CD4-positive, alpha-beta T cell treated with Interferon gamma for 1 hour (primary cell): ENCODE measurements around the gene CTNNA2.

Experiments
- DNase-seq: peaks from one replicate; pipeline ENCODE4 v3.0.0-alpha.2; 2020

CTNNA2 gene

DNA sequence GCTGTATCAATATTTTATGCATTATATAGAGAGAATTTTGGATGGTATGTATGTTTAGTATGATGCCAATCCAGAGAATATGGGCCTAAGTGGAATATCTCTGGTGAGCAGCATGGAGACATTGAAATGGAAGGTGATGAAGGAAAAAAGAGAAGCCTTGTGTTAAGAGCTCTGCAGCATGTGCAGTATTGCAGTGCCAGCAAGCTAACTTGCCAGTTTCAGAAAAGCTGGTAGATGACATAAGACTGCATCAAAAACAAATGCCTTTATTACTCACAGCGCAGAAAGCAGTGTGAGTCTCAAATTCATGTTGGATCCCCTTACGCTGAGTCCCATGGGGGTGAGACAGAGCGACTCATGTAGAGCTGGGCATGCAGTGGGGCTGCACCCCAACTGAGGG is 280.2 kb downstream of the CTNNA2 start:
- DNase-seq: no peak

DNA sequence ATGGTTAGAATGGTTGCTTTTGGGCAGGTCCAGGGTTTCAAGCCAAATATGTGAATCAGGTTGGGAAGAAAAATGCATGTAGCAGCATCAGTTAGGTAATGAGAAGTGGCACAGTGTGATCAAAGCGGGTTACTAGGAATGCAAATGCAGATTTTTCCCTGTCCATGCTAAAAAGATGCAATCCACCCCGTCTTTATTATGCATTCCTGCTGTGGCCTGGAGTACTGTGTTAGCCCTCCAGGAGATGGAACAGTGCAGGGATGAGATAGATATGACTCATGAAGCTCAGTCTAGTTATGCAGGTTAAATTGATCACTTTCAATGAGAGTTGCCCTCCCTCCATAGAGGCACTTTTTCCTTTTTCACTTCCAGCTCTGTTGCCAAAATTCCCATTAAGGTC is 283.8 kb downstream of the CTNNA2 start:
- no peak for DNase-seq

DNA sequence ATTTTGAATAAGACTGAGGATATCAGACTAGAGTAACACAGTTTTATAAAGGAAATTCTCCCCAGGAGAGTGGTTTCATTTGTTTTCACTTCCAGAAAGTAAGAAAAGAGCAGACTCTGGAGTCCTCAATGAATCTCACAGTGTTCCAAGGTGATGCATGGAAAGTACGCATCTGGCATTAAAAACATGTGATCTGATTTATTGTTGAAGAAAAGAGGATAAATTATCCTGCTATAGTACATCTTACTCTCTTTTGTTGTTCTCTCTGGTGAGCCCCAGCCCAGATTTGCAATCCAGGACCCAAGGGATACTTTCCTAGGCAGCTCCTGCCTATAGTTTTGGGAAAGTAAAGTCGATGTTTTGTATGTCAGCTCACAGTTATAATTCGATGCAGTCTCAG is 285.9 kb downstream of the CTNNA2 start:
- DNase-seq: no peak

DNA sequence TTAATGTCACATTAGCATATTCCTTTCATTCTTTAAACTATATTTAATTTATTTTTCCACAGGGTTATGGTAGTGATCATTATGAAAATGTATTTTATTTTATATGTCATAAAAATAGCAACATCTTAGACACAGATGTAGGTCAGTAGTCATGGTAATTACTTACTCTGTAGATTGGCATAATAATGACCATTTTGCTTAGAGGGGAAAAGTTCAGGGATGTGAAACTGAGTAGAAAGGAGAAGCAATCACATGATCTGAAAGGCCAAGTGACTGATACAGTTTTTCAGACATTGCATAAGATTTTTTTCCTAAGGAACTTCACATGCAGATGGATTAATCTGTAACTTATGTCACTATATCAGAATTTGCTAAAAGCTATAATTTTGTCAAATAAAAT is 286.9 kb downstream of the CTNNA2 start:
- no peak for DNase-seq

DNA sequence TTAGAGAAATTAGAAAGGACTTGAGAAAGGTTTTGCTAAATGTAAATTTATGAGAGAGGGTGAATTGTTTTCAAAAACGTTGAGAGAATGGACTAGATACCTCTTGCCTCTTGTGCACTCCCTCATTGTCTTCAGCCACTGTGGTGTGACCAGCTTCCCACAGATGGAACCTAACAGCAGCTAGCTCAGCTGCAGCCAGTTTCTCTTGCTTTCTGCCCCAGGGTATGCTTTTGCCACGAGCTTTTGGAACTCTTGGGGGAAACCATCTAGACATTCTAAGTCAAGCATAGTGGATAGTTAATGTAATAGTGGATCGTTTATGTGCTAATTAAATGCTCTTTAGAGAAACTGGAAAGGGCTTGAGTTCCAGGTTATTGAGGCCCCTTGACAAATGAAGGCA is 288.2 kb downstream of the CTNNA2 start:
- DNase-seq: no peak

DNA sequence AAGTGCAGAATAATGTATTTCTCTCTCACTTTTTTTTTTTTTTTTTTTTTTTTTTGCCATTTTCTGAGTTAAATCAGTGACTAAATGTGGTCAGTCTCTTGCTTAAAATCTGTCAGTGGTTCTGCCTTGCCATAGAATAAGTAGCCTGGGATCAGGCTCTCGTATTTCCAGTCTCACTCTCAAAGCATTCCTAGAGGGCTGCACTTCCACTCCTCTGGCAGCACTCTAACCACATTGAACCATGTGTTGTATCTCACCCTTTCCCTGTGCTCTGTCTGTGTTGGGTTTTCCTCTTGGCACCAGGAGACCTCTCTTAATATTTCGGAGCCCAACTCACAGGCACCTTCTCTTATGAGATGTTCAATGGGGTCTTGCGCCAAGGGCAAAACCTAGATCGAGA is 304.4 kb downstream of the CTNNA2 start:
- no peak for DNase-seq

DNA sequence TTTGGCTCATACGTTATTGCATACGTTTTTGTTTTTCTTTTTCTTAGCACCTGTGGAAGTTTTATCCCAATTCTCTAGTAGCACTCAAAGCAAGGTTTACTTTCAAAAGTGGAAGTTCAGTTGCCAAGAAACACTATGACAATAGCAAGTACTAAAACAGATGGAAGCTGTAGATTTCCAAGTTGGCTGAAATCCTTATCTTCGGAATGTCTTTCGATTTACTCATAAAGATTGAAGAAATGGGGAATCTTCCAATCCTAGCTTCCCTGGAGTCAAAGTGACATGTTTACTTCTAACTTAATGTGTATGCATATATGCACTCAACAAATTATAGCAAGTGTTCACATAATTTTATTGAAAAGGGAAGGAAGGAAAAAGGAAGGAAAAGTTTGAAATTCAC is 307.4 kb downstream of the CTNNA2 start:
- DNase-seq: no peak

DNA sequence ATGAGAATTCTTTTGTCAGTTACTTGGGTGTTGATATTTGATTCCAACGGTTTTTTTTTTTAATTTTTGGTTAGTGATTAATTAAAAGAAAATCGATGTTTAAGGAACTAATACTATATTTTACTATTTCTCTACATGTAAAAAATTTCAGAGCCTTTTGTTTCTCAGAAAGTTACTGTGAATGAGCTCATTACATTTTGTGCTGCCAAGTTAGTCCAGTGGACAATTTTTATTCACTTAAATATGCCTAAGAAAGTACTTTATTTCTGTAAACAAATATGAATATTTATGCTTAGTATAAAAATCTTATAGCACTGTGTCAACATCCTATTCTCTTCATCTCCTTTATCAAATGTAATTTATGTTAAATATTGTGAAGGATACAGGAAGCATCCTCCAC is 309.3 kb downstream of the CTNNA2 start:
- DNase-seq: no peak

DNA sequence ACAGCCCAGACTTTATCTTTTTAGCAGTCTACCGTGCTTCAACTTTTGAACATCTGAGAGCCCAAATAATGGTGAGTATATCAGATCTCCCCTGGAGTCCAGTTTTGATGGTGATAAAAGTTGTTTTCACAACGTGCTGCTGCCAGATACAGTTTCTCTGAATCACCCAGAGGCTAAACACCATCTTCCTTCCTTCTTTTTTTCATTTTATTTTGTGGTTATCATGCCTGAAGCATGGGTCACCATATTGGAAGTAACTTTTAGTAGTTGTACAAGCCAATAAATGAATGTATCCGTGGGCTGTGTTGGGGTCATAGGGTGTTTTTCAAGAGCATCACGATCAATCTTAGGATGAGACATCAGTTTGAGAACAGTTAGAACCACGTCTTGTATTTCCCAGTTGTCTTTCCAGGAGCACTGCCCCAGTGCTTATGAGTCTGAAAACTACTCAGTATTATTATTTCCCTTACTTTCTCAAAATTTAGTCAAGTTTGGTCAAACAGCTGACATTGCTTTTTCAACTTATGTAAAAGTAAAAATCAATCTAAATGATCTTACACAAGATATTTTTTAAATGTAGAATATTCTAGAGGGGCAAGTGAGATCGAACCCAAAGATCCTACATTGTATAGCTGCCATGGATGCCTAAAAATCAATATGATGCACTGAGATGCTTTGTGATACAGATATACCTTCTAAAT is 311.4 kb downstream of the CTNNA2 start:
- no peak for DNase-seq

DNA sequence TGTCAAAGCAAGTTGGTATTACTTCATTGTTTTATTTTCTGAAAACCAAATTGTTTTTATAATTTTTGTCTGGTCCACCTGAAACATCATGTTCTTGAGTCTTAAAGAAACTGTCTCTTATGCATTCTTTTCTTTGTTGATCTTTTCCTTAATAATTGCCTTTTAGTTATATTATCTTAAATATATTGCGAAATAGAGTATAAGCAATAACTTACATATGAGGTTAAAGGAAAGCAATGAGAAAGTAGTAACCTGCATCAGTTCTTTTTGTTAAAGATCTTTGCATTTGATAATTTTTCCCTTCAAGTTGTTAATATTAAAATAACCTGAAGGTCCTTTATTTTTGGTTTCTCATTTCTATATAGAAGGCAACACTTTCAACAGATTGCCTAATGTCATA is 315.0 kb downstream of the CTNNA2 start:
- no peak for DNase-seq

DNA sequence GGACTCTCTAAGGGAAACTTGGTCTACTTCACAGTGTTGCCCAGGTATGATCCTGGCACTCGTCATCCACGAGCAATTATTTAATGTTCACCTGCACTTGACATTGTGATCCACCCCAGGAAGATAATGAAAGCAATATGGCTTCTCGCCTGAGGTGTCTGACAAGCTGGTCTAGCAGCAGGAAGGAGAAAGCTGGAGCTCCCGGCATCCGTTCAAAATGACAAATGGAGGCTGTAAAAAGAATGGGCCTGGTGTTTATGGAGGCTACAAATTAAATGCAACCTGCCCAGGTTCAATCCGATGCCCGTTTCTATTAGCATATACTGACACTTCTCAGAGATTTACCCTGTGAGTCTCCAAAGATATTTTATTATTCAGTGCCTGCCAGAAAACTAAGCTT is 317.6 kb downstream of the CTNNA2 start:
- no peak for DNase-seq

DNA sequence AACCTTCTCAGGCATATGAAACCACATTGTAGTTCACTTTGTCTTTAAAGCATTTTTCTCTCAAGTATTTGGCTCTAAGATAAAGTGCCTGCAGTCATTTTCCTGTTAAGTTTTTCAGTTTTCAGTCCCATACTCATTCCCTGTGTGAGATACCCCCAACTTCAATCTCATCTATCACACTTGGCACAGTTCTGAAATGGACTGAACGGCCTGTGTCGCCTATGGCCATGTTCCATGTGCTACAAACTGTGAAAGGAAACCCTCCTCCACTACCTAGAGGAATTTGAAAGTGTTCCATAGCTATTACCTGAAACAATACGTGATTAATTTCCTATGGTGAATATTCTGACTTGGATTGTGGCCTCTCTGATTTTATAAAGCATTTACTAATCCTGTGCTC is 319.1 kb downstream of the CTNNA2 start:
- DNase-seq: no peak

DNA sequence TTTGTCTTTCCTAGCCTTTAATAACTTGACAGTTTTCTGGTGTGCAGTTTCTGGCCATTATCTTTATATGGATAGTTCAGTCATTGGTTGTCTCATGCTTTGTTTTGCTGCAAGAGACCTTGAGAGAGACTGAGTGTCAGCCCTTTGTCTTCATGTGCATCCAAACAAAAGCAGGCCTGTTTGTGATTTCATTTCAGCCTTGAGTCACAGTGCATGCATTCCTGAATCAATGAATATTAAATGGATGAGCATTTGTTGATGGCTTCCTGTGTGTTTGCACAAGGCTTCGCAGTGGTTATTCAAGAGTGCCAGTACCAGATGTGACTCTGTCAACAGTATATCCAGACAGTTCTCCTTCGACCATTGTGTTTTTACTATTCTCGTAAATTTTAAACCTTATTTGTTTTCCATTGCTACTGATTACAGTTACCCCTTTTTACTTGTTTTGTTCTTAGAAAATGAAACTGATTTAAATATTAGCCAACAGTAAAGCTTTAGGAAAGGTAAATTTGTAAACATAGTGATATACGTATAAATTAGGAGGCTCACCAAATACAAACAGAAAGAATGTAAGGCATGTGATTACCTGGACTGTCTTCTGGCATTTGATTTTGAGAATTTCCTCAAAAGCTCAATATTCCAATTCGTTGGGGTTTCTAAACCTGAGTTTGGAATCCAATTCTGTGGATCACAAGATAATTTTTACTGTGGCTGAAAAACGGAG is 319.8 kb downstream of the CTNNA2 start:
- no peak for DNase-seq

DNA sequence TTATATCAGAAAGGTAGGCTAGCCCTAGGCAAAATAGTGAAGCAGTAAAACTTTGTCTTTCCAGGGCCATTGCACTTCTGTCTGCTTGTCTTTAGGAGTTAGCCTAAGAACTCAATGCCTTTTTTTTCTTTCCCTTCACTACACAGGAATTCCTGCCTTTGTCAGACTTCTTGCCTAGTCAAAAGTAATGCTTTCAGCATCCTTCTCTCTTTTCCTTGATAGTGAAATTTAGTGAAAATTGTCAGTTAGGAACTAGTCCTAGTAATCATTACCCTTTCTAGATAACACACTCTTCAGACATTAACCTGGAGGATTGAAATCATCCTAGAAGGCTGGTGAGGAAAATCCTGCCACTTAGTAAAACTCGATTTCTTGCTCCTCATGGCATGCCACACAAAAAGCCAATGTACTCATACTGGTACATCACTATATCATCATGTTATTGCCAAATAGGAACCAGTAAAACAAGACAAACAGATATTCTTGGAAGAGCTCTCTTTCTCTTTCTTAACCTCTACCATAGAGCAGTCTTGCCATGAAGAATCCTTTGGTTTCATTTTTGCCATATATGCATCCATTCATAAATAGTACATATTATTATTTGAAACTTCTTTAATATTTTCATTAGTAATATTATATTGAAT is 320.5 kb downstream of the CTNNA2 start:
- DNase-seq: no peak

DNA sequence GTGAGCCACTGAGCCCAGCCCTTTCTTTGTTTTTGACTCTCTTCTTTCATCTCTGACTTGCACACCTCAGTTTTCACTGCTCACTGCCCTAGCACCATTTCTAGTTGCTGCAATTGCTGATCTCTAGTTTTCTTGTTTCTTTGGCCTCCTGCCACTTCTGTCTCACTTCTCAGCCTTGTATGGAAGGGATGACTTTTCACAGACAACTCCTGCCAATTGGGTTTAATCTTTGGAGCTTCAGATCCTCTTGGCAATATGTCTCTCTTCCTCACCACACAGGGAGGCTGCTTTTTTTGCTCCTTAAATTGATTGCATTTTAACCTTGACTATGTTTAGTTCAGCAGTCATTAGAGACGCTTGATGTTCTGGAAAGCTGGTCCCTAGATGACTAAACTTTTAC is 323.1 kb downstream of the CTNNA2 start:
- no peak for DNase-seq

DNA sequence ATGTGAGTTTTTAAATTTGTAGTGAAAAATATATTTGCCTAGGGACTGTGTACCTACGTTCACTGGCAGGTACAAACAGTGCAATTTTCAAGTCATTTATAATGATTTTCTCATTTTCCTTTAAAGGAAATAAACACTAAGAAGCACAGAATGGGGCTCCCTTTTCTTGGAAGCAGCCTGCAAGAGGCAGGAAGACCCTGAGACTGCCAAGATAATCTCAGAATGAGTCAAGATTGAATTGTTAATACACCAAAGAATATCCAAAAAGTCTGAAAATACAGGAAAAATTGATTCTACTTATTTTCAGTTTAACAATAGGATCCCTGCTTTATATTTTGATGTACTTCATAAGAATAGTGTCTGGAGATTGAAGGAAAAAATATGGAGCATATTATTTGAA is 331.2 kb downstream of the CTNNA2 start:
- DNase-seq: no peak

DNA sequence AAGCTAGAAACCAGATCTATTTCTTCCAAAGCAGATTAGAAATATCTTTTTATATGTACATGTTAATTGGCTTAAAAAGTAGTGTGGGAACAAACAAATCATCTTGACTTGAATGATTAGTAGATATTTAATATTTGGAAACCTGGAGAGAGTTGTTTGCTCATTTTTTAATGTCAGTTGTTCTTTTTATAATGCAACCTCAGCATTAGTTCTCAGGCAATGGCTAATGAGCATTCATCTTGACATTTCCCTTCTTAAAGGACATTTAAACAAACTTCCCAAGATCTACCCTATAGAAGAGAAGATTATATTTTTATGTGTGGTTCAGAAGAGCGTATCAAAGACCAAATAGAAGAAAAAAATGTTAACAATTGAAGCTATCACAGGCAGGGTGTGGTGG is 334.0 kb downstream of the CTNNA2 start:
- DNase-seq: no peak

DNA sequence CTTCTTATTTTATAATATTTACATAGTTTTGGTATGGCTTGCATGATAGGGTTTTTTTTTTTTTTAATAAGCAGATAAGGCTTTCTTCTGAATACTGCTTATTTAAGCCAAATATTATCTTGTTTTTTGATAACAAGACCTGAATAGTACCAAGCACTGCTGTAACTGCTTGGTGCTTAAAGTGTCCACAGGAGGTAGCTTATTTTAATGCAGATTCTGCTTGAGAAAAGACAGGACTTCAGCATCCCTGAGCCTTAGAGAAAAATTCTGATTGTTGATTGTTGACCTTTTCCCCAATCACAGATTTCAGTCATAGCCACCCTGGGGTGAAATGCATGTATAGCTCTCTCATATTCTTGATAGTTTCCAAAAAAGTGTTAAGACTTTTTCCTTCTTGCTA is 336.4 kb downstream of the CTNNA2 start:
- DNase-seq: no peak

DNA sequence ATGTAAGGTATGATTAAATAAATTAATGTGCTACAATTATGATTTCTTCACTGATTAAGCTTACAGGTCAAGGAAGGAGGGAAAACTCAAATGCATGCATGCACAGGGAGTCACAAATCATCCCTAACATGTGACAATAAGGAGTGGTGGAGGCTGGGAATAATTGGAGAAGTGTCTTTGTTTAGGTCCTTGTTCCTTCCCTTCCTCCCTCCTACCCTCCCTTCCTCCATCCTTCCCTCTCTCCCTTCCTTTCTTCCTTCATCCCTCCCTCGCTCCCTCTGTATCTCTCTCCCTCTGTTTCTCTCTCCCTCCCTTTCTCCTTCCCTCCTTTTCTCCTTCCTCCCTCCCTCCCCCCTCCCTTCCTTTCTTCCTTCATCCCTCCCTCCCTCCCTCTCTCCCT is 337.1 kb downstream of the CTNNA2 start:
- no peak for DNase-seq

DNA sequence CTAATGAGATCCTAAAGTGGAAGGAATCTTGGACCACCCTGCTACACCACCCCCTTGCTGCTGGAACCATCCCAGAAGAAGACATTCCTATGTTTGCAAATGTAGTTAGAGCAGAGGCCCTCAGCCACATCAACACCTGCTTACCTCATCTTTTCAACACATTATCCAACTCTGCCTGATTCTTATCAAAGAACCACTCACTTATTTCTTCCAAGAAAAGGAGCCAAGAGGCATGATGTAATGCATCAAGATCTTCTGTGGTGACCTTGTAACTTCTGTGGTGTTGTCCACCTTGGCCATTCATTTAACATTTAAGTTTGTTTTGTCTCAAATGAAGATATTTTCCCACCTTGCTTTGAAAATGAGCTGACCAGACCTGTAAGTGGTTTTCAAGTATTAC is 338.1 kb downstream of the CTNNA2 start:
- no peak for DNase-seq

DNA sequence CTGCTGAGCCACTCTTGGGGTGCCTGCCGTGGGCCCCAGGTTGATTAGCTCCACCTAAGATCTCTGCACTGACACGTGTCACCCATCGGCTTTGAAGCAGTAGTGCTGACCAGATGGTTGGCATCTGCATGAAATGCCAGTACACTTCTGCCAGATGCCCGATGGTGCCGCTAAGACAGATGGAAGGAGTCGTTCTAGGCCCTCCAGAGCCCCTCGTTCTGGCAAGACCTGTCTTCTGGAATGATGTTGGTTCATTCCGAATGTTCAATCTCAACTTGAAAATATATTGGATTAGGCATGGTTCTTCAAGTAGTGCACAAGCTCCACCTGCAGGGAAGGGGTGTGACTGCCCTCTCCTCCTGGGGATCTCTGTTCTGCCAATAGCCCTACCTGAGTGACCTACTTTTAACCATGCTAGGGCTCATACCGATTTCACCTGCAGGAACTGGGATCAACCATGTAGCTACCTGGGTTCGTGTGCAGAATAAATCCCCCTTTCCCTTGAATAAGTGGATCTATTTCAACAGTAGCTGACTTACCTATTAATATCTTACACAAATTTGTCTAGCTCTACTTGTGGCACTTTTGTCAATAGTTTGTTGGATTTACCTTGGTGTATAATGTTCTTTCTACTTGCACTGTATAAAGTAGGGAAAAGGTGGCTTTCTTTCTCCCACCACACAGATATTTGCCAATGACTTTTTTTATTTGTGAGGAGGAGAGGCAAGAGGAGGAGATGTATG is 342.6 kb downstream of the CTNNA2 start:
- no peak for DNase-seq

DNA sequence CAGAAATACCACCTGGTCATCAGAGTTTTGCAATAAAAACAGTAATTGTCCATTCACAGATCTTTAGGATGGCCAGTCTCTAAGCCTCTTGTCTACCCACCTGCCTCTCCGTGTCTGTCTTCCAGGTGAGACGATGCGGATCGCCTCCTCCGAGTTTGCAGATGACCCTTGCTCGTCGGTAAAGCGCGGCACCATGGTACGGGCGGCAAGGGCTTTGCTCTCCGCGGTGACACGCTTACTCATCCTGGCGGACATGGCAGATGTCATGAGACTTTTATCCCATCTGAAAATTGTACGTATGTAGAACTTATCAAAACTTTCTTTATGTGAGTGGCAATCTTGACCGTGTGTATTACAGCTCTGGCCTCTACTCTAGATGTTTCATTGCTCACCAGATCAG is 345.0 kb downstream of the CTNNA2 start:
- no peak for DNase-seq

DNA sequence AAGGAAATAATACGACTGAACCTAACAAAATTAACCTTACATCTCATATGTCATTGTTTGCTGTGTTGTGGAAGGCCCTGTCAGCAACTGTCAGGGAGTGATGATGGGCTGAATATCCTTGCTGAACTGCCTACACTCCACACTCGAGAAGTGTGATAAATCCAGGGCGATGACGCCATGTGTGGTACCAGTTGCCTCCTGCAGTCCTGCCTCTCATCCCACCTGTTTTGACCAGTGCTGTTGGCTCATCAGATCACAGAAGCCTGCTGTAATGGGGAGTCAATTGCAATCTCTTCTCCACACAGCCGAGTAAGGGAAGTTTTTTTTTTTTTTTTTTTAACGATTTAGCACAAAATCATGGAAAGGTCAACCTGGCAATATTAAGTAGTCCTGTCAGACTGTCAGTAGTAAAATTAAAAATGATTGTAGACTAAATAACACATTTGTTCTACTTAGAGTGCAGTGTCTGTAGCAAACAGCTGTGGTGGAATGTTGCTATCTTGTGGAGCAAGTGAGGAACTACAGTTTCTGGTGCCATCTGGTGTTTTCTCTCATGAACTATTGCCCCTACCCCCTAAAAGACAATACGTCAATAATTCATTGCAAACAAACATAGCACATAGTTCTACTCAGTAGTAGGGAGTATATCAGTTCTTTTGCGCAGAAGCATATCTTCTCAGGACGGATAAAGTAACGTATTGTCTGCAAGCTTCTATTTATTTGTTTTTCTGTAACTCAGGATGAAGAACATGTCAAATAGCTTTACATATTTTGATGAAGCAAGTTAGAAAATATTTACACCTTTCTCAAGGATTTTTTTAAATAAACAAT is 347.6 kb downstream of the CTNNA2 start:
- no peak for DNase-seq
